ENCODE data around the gene C17orf67. TPM values are rescaled to one million over a fixed set of nuclear protein-coding genes. Genes with fewer than 3 reads are reported as not detected.

The C17orf67 gene
- total and polyA plus RNA-seq, 2 of the 8 experiments (the other 6 are each of a cell fraction or from before 2014, with no cell fraction given): 0.67 to 2.2 TPM

- POLR2A ChIA-PET (ENCODE audit: partially characterized antibody): interaction anchor here (2.3 kb wide), 1 partner anchor 16 kb away, joined by 9 read pairs; the partner anchor contains the start of gene DGKE
Observed at GRCh38 chr17:56851008-56851407, 17.3 kb upstream of the C17orf67 start.

More at GRCh38 chr17:56851008-56851407, 17.3 kb upstream of the C17orf67 start:
- FAIRE-seq: no peak
- no peaks in the 10 kb centered on the region for H4K20me1 ChIP-seq (replicated peaks in 1 of 2; ENCODE audit: control insufficient read depth in 1 of 2, insufficient read depth in 2 of 2, low read length in 2 of 2)
- DNase-seq (ENCODE audit: low read depth in 1 of 2, low spot score in 2 of 2): no peak
- TF ChIP-seq CEBPB (IDR thresholded peaks at IDR 0.05; ENCODE audit: low read depth, low read length) (no peak), POLR2AphosphoS5 (IDR thresholded peaks at IDR 0.05; ENCODE audit: low read depth, low read length) (no peak)
- peaks cover 2 to 10% (median 6%) of the 10 kb centered on the region in 4 experiments; a peak in 3 of 8 replicates for H3K36me3 ChIP-seq (ENCODE audit: control insufficient read depth in 2 of 4, insufficient read depth in 4 of 4, low read length in 3 of 4)
- CTCF ChIA-PET (ENCODE audit: partially characterized antibody): interaction anchor here (1.1 to 2.3 kb wide), 3 partner anchors 13 to 31 kb away, joined by 5 to 6 read pairs (median 6); partner anchors contain the start of genes C17orf67 and DGKE
- H3K79me2 ChIP-seq (ENCODE audit: control insufficient read depth in 1 of 2, insufficient read depth in 2 of 2, low read length in 2 of 2): no peaks in the 10 kb centered on the region
- H2BK120ac ChIP-seq (replicated peaks; ENCODE audit: low read depth, low read length): no peak overlapping the region
- no peak overlapping the region for H3K4me3 ChIP-seq (ENCODE audit: extremely low read depth in 1 of 4, insufficient read depth in 2 of 4, low read depth in 3 of 4, low read length in 4 of 4)
- H4K8ac ChIP-seq (ENCODE audit: extremely low read depth, insufficient read depth, low read length): no peak overlapping the region
- H3K4me1 ChIP-seq (replicated peaks in 1 of 4; ENCODE audit: control insufficient read depth in 3 of 4, insufficient read depth in 4 of 4, low read length in 3 of 4): no peaks in the 10 kb centered on the region
- no peaks in the 10 kb centered on the region for H3K9me3 ChIP-seq (ENCODE audit: insufficient read depth in 2 of 2, low read depth in 1 of 2, low read length in 1 of 2)
- H2BK5ac ChIP-seq (ENCODE audit: low read depth, low read length): no peak overlapping the region
- no peak overlapping the region for H3K4ac ChIP-seq (replicated peaks; ENCODE audit: insufficient read length, low read depth, low read length)
- WGBS, 2 experiments (ENCODE audit: extremely low coverage in 1 of 2, insufficient coverage in 1 of 2, insufficient read length in 1 of 2, insufficient replicate concordance in 2 of 2, low coverage in 1 of 2, low lambda C conversion rate in 2 of 2, missing lambda C conversion rate in 1 of 2): 86% methylated on average over 3 of the region's 3 CpGs; no CpG with 5 or more reads in 1 of the 2 experiments
- no peak overlapping the region for H4K5ac ChIP-seq (ENCODE audit: insufficient read length, low read depth, low read length)
- no peak overlapping the region for H2AK5ac ChIP-seq (ENCODE audit: low read depth, low read length)
- H2BK12ac ChIP-seq (ENCODE audit: low read depth, low read length): no peak overlapping the region
- no peak overlapping the region for H4K91ac ChIP-seq (replicated peaks; ENCODE audit: insufficient read length, low read length)
- no peak overlapping the region for H3K4me2 ChIP-seq (ENCODE audit: insufficient read depth in 1 of 2, low read depth in 2 of 2, low read length in 2 of 2)
- no peaks in the 10 kb centered on the region for H3K27me3 ChIP-seq (replicated peaks in 1 of 4; ENCODE audit: control insufficient read depth in 3 of 4, extremely low read depth in 1 of 4, insufficient read depth in 3 of 4, low read length in 3 of 4)
- no peak overlapping the region for H3K27ac ChIP-seq (ENCODE audit: low read depth, low read length)
- no peak overlapping the region for H3K56ac ChIP-seq (replicated peaks; ENCODE audit: insufficient read length, low read depth, low read length)
- no peak overlapping the region for H3K9ac ChIP-seq (replicated peaks in 1 of 4; ENCODE audit: extremely low read depth in 1 of 4, low read depth in 3 of 4, low read length in 3 of 4)
- H3K23ac ChIP-seq (ENCODE audit: insufficient read length): no peak overlapping the region
- H2BK20ac ChIP-seq (ENCODE audit: low read length): no peak overlapping the region
- H2AFZ ChIP-seq (ENCODE audit: low read length): no peak overlapping the region
- H3K23me2 ChIP-seq (ENCODE audit: low read depth, low read length): no peaks in the 10 kb centered on the region
- no peaks in the 10 kb centered on the region for H3K79me1 ChIP-seq (ENCODE audit: low read depth, low read length)
- no peak overlapping the region for H3K14ac ChIP-seq (ENCODE audit: insufficient read length)
- H2BK15ac ChIP-seq (ENCODE audit: low read length): no peak overlapping the region
- H3K18ac ChIP-seq (ENCODE audit: extremely low read depth, low read length): no peak overlapping the region

Data from H1 (cell line).